ENCODE data around the gene QSOX1. TPM values are rescaled to one million over a fixed set of nuclear protein-coding genes. Genes with fewer than 3 reads are reported as not detected.

The QSOX1 gene
- total RNA-seq, 1 donor from 2014 or later, result 221 TPM

- peak overlapping the region; percentile 57 for H3K4me3 Mint-ChIP-seq (ENCODE audit: low read depth)
- peaks cover 9% of the 10 kb centered on the region for H3K4me1 Mint-ChIP-seq (ENCODE audit: low read depth)
- no peak for DNase-seq (ENCODE audit: low spot score, unreplicated experiment)
- H3K27me3 Mint-ChIP-seq, result peaks cover 92% of the 10 kb centered on the region
- H3K36me3 Mint-ChIP-seq (ENCODE audit: insufficient read depth), result no peaks in the 10 kb centered on the region
- no peaks in the 10 kb centered on the region for H3K9me3 Mint-ChIP-seq (ENCODE audit: low read depth)
- no peak overlapping the region for H3K27ac Mint-ChIP-seq
- TF ChIP-seq CTCF (IDR thresholded peaks at IDR 0.05; ENCODE audit: unreplicated experiment), result no peak
Observed at GRCh38 chr1:180234369-180235076, 79.9 kb downstream of the QSOX1 start.

- H3K4me1 Mint-ChIP-seq (ENCODE audit: low read depth), result peaks cover 9% of the 10 kb centered on the region
- no peak for DNase-seq (ENCODE audit: low spot score, unreplicated experiment)
- H3K27me3 Mint-ChIP-seq, result peaks cover 98% of the 10 kb centered on the region
- H3K9me3 Mint-ChIP-seq (ENCODE audit: low read depth), result no peaks in the 10 kb centered on the region
- TF ChIP-seq CTCF (IDR thresholded peaks at IDR 0.05; ENCODE audit: unreplicated experiment), result no peak
- H3K27ac Mint-ChIP-seq, result no peak overlapping the region
- no peaks in the 10 kb centered on the region for H3K36me3 Mint-ChIP-seq (ENCODE audit: insufficient read depth)
- H3K4me3 Mint-ChIP-seq (ENCODE audit: low read depth), result peak overlapping the region; percentile 57
Observed at GRCh38 chr1:180235077-180235501, 80.4 kb downstream of the QSOX1 start.

GRCh38 chr1:180235502-180236239 lies 81.0 kb downstream of the QSOX1 start:
- Mint-ChIP-seq H3K27ac (no peak overlapping the region), H3K36me3 (ENCODE audit: insufficient read depth) (no peaks in the 10 kb centered on the region), H3K4me3 (ENCODE audit: low read depth) (no peak overlapping the region), H3K9me3 (ENCODE audit: low read depth) (no peaks in the 10 kb centered on the region), H3K27me3 (peaks cover 100% of the 10 kb centered on the region), H3K4me1 (ENCODE audit: low read depth) (peaks cover 9% of the 10 kb centered on the region)
- no peak for DNase-seq (ENCODE audit: low spot score, unreplicated experiment)
- TF ChIP-seq CTCF (IDR thresholded peaks at IDR 0.05; ENCODE audit: unreplicated experiment), result no peak

- H3K4me1 Mint-ChIP-seq (ENCODE audit: low read depth), result peaks cover 8% of the 10 kb centered on the region
- H3K4me3 Mint-ChIP-seq (ENCODE audit: low read depth), result no peak overlapping the region
- peaks cover 100% of the 10 kb centered on the region for H3K27me3 Mint-ChIP-seq
- H3K36me3 Mint-ChIP-seq (ENCODE audit: insufficient read depth), result no peaks in the 10 kb centered on the region
- no peak for TF ChIP-seq CTCF (IDR thresholded peaks at IDR 0.05; ENCODE audit: unreplicated experiment)
- DNase-seq (ENCODE audit: low spot score, unreplicated experiment), result no peak
- H3K27ac Mint-ChIP-seq, result no peak overlapping the region
- H3K9me3 Mint-ChIP-seq (ENCODE audit: low read depth), result no peaks in the 10 kb centered on the region
Observed at GRCh38 chr1:180236698-180237509, 82.2 kb downstream of the QSOX1 start.

- Mint-ChIP-seq H3K36me3 (ENCODE audit: insufficient read depth) (no peaks in the 10 kb centered on the region), H3K9me3 (ENCODE audit: low read depth) (no peaks in the 10 kb centered on the region), H3K27ac (no peak overlapping the region), H3K4me1 (ENCODE audit: low read depth) (peaks cover 8% of the 10 kb centered on the region), H3K27me3 (peaks cover 99% of the 10 kb centered on the region), H3K4me3 (ENCODE audit: low read depth) (no peak overlapping the region)
- no peak for DNase-seq (ENCODE audit: low spot score, unreplicated experiment)
- TF ChIP-seq CTCF (IDR thresholded peaks at IDR 0.05; ENCODE audit: unreplicated experiment), result no peak
Observed at GRCh38 chr1:180237869-180238476, 83.3 kb downstream of the QSOX1 start.
